ENCODE data around the gene ZNF506.
"Not testable (repeated sequence)": the region's sequence is repeated elsewhere in the genome, so short reads cannot be mapped to it uniquely, and the experiment has no call there.

ZNF506 gene

GRCh38 chr19:19744641-19745040, 76.9 kb downstream of the ZNF506 start:
- DNase-seq (ENCODE audit: low read depth): no peak

GRCh38 chr19:19743921-19744320, 77.6 kb downstream of the ZNF506 start:
- DNase-seq (ENCODE audit: low read depth): not testable (repeated sequence)

GRCh38 chr19:19743176-19743575, 78.4 kb downstream of the ZNF506 start:
- DNase-seq (ENCODE audit: low read depth): no peak

DNA sequence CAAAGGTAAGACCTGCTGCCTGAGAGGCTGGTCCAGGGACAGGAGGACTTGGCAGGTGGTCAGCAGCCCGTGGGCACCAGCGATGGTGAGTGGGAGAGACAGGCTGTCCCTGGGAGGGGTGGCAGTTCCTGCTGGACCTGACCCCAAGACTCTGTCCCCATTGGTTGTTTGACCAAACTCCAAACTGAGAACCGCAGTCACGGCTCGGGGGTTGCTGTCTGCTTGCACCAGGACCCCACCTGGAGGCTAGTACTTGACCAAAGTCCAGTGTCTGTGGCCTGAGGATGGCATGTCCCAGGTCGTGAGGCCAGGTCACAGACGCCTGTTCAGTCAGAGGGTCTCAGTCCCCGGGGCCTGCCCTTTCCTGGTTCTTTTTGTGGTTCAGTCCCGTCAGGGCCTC, 78.8 kb downstream of the ZNF506 start:
- no peak for DNase-seq (ENCODE audit: low read depth)
